Esophagus muscularis mucosa (tissue), 4 donors: ENCODE results near the gene CNOT4.
"Not testable (repeated sequence)": the region's sequence is repeated elsewhere in the genome, so short reads cannot be mapped to it uniquely, and the experiment has no call there.

Experiments used
- CTCF ChIP-seq, 3 experiments: fragments of 200-600 bp in 2 of 3; fragments of 450-650 bp in 1 of 3; sonication (generic) in 2 of 3; IDR thresholded peaks; one replicate each; pipeline ENCODE4 v1.5.1; 2017 to 2019; ENCODE audit warnings: antibody characterized with exemption in 3 of 3, mild to moderate bottlenecking in 2 of 3, moderate library complexity in 1 of 3
- EP300 ChIP-seq: sonication (generic); formaldehyde crosslinking; IDR thresholded peaks from one replicate; pipeline ENCODE4 v1.6.1; 2017; ENCODE audit warnings: antibody characterized with exemption
- POLR2A ChIP-seq: fragments of 450-650 bp; IDR thresholded peaks from one replicate; pipeline ENCODE4 v1.6.1; 2017; ENCODE audit warnings: antibody characterized with exemption, moderate library complexity, mild to moderate bottlenecking, low read depth
- POLR2AphosphoS5 ChIP-seq, 2 donors: sonication (generic); formaldehyde crosslinking; IDR thresholded peaks; one replicate each; pipeline ENCODE4 v1.6.1; 2017; ENCODE audit warnings: antibody characterized with exemption in 2 of 2

- TF ChIP-seq POLR2A; CTCF (IDR thresholded peaks at IDR 0.05); POLR2AphosphoS5 (IDR thresholded peaks at IDR 0.05); EP300: not testable (repeated sequence)
Observed at GRCh38 chr7:135351070-135351469, 158.8 kb downstream of the CNOT4 start.
